ENCODE measurements around the gene POU3F2.

GRCh38 chr6:98845211-98846020 is 11.0 kb downstream of the POU3F2 start:
- TF ChIP-seq CTCF (IDR thresholded peaks at IDR 0.05; ENCODE audit: extremely low read depth in 1 of 2, insufficient read depth in 1 of 2, low read depth in 1 of 2, low read length in 2 of 2) (peak; percentile 81 to 87), POLR2A (IDR thresholded peaks at IDR 0.05; ENCODE audit: low read depth, low read length) (no peak), EZH2 (IDR thresholded peaks at IDR 0.05; ENCODE audit: borderline replicate concordance, low read depth, low read length, severe bottlenecking) (peak; percentile 55), POLR2AphosphoS5 (IDR thresholded peaks at IDR 0.05; ENCODE audit: insufficient read depth, low read depth, low read length) (no peak), MAX (IDR thresholded peaks at IDR 0.05; ENCODE audit: insufficient read depth, insufficient read length) (no peak), GATA2 (IDR thresholded peaks at IDR 0.05; ENCODE audit: insufficient read depth, insufficient read length, low read depth, low read length) (no peak), FOS (IDR thresholded peaks at IDR 0.05; ENCODE audit: borderline replicate concordance, insufficient read depth, low read length) (no peak)

Data from endothelial cell of umbilical vein (primary cell).